DOHH2 (cell line): ENCODE measurements around the gene AMPD1.

Source experiments
- CTCF ChIP-seq: fragments of 200-600 bp; sonication (generic); IDR thresholded peaks from one replicate; pipeline ENCODE4 v1.5.1; 2014; ENCODE audit warnings: antibody characterized with exemption, mild to moderate bottlenecking, low read depth, low read length; ENCODE audit not compliant: poor library complexity, severe bottlenecking
- EZH2phosphoT487 ChIP-seq: fragments of 200-600 bp; sonication (generic); IDR thresholded peaks from 2 replicates; pipeline ENCODE4 v1.6.1; 2017; ENCODE audit warnings: borderline replicate concordance, mild to moderate bottlenecking, antibody characterized with exemption, low read length, moderate library complexity, mixed read lengths

GRCh38 chr1:114700036-114700600, 4.8 kb upstream of the AMPD1 start:
- TF ChIP-seq CTCF (no peak), EZH2phosphoT487 (no peak)
